HG03342 (cell line): ENCODE measurements around the gene PLEKHO1.

Source experiments
- ATAC-seq: cut with Tn5 transposase; IDR thresholded peaks from one replicate; pipeline ENCODE4 v1.9.1; 2021; ENCODE audit warnings: mild to moderate bottlenecking, moderate library complexity; ENCODE audit not compliant: unreplicated experiment

PLEKHO1 gene

GRCh38 chr1:150148837-150149270 is 862 bp upstream of the PLEKHO1 start:
- ATAC-seq = no peak

- no peak for ATAC-seq
These were observed 661 bp downstream of the PLEKHO1 start for GRCh38 chr1:150150133-150151021.

GRCh38 chr1:150151291-150152181 is 1.8 kb downstream of the PLEKHO1 start:
- ATAC-seq = no peak

- ATAC-seq = no peak
These were observed 2.4 kb downstream of the PLEKHO1 start for GRCh38 chr1:150152182-150152536.

- ATAC-seq = no peak
These were observed 3.2 kb downstream of the PLEKHO1 start for GRCh38 chr1:150152772-150153456.

GRCh38 chr1:150154143-150154542 is 4.4 kb downstream of the PLEKHO1 start:
- no peak for ATAC-seq

- no peak for ATAC-seq
These were observed 5.8 kb downstream of the PLEKHO1 start for GRCh38 chr1:150155413-150156071.

GRCh38 chr1:150156868-150157603 is 7.3 kb downstream of the PLEKHO1 start:
- ATAC-seq = no peak

GRCh38 chr1:150159550-150159949 is 9.8 kb downstream of the PLEKHO1 start:
- ATAC-seq = no peak

GRCh38 chr1:150160964-150161621 is 11.4 kb downstream of the PLEKHO1 start:
- no peak for ATAC-seq

- no peak for ATAC-seq
These were observed 12.2 kb downstream of the PLEKHO1 start for GRCh38 chr1:150161747-150162581.

- no peak for ATAC-seq
These were observed 12.8 kb downstream of the PLEKHO1 start for GRCh38 chr1:150162582-150162861.

GRCh38 chr1:150162862-150163706 is 13.4 kb downstream of the PLEKHO1 start:
- peak; percentile 42 for ATAC-seq

- no peak for ATAC-seq
These were observed 14.5 kb downstream of the PLEKHO1 start for GRCh38 chr1:150164224-150164623.

- ATAC-seq = no peak
These were observed 15.1 kb downstream of the PLEKHO1 start for GRCh38 chr1:150164779-150165178.

GRCh38 chr1:150165622-150166612 is 16.2 kb downstream of the PLEKHO1 start:
- ATAC-seq = no peak
